Upper lobe of left lung (tissue), 6 donors: ENCODE measurements around the gene MGMT. TPM values are rescaled to one million over a fixed set of nuclear protein-coding genes. Genes with fewer than 3 reads are reported as not detected.
A peak's percentile ranks its signal among the peaks of the same experiment; 100 is the strongest.

Source experiments
- ATAC-seq, 2 donors: fragments of 200-7000 bp; cut with Tn5 transposase; one replicate each; pipeline ENCODE4 v1.9.1; 2022; ENCODE audit warnings: mild to moderate bottlenecking in 2 of 2, moderate library complexity in 2 of 2; ENCODE audit not compliant: low FRiP score in 2 of 2
- DNase-seq, 2 donors: peaks; one replicate each; pipeline ENCODE4 v3.0.0-alpha.2; 2019 to 2020
- H3K27ac ChIP-seq, 4 donors: fragments of 200-600 bp; sonication (generic); one replicate each; pipeline ENCODE4 v1.5.1; 2016 to 2019
- H3K27me3 ChIP-seq, 4 donors: fragments of 200-600 bp; sonication (generic); one replicate each; pipeline ENCODE4 v1.5.1; 2017 to 2019
- H3K36me3 ChIP-seq, 4 donors: fragments of 200-600 bp; sonication (generic); one replicate each; pipeline ENCODE4 v1.5.1; 2016 to 2019
- H3K4me1 ChIP-seq, 4 donors: fragments of 200-600 bp; sonication (generic); one replicate each; pipeline ENCODE4 v1.5.1; 2018 to 2019
- H3K4me3 ChIP-seq, 4 donors: fragments of 200-600 bp; sonication (generic); one replicate each; pipeline ENCODE4 v1.5.1; 2017 to 2019; ENCODE audit warnings: mild to moderate bottlenecking in 2 of 4, moderate library complexity in 1 of 4
- H3K9me3 ChIP-seq, 4 donors: fragments of 200-600 bp; sonication (generic); one replicate each; pipeline ENCODE4 v1.5.1; 2018 to 2019
- EP300 ChIP-seq, 4 donors: sonication (generic); formaldehyde crosslinking; IDR thresholded peaks; one replicate each; pipeline ENCODE4 v1.5.1; 2017; ENCODE audit warnings: antibody characterized with exemption in 4 of 4, control low read depth in 2 of 4
- POLR2A ChIP-seq, 4 donors: fragments of 450-650 bp; IDR thresholded peaks; one replicate each; pipeline ENCODE4 v1.5.1; 2016 to 2017; ENCODE audit warnings: antibody characterized with exemption in 4 of 4, mild to moderate bottlenecking in 2 of 4
- POLR2AphosphoS5 ChIP-seq, 2 donors: sonication (generic); formaldehyde crosslinking; IDR thresholded peaks; one replicate each; pipeline ENCODE4 v1.5.1; 2017; ENCODE audit warnings: antibody characterized with exemption in 2 of 2
- WGBS, 2 donors: methylation state at CpG; one replicate each; pipeline ENCODE4 v1.1.5; 2017 to 2018; 5-methylcytosine and 5-hydroxymethylcytosine counted together
- total RNA-seq, 6 donors: library from RNA; depleted of rRNA in 4 of 6; stranded (reverse); fragments of >200 nt in 4 of 6; gene quantifications; one replicate each; pipeline versions ENCODE4 v1.1.0 to v1.2.1, GENCODE V29; 2016 to 2021
- TF ChIP-seq, protein P1 (sequence below), 6 experiments: fragments of 450-650 bp in 4 of 6; fragments of 200-600 bp in 2 of 6; sonication (generic) in 2 of 6; IDR thresholded peaks; one replicate each; pipeline ENCODE4 v1.5.1; 2016 to 2019; ENCODE audit warnings: antibody characterized with exemption in 6 of 6
- donor health status: DM: no; HTN: no; CAD: no; lungs with moderate emphysema.
- donor health status: DM: no; HTN: yes; CAD: no; lungs with severe emphysema.

The MGMT gene
- total RNA-seq, 6 donors from 2014 or later = 20.9 to 44.0 (median 29.6) TPM

DNA sequence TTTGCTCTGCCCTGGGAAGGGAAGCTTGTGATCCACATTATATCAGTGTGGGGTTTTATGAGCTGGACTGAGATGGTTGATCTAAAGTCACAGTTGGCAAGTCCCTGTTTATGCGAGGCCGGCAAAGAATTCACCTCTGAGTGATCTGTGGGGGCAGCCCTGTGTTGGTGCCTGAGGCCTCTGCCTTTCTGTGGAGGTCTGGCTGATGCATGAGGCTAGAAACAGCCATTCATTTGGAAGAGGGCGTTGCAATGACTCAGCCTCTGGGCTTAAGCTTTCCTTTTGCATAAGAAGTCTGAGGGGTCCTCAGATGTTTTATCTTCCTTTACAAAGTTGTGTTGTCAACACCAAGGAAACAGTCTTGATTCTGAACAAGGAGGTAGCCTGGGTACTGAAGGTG is 126.9 kb downstream of the MGMT start:
- ATAC-seq = no peak
- Histone ChIP-seq H3K9me3 (no peaks in the 10 kb centered on the region), H3K4me1 (no peaks in the 10 kb centered on the region), H3K27ac (no peak overlapping the region), H3K27me3 (no peaks in the 10 kb centered on the region), H3K36me3 (no peaks in the 10 kb centered on the region), H3K4me3 (no peak overlapping the region)
- TF ChIP-seq POLR2A (IDR thresholded peaks at IDR 0.05) (no peak), POLR2AphosphoS5 (IDR thresholded peaks at IDR 0.05) (no peak), EP300 (IDR thresholded peaks at IDR 0.05) (no peak)
- TF ChIP-seq, protein P1, sequence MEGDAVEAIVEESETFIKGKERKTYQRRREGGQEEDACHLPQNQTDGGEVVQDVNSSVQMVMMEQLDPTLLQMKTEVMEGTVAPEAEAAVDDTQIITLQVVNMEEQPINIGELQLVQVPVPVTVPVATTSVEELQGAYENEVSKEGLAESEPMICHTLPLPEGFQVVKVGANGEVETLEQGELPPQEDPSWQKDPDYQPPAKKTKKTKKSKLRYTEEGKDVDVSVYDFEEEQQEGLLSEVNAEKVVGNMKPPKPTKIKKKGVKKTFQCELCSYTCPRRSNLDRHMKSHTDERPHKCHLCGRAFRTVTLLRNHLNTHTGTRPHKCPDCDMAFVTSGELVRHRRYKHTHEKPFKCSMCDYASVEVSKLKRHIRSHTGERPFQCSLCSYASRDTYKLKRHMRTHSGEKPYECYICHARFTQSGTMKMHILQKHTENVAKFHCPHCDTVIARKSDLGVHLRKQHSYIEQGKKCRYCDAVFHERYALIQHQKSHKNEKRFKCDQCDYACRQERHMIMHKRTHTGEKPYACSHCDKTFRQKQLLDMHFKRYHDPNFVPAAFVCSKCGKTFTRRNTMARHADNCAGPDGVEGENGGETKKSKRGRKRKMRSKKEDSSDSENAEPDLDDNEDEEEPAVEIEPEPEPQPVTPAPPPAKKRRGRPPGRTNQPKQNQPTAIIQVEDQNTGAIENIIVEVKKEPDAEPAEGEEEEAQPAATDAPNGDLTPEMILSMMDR (IDR thresholded peaks at IDR 0.05) = no peak
- DNase-seq = no peak
- 98 to 100% methylated on average over 3 of the region's 3 CpGs for WGBS, 2 donors

DNA sequence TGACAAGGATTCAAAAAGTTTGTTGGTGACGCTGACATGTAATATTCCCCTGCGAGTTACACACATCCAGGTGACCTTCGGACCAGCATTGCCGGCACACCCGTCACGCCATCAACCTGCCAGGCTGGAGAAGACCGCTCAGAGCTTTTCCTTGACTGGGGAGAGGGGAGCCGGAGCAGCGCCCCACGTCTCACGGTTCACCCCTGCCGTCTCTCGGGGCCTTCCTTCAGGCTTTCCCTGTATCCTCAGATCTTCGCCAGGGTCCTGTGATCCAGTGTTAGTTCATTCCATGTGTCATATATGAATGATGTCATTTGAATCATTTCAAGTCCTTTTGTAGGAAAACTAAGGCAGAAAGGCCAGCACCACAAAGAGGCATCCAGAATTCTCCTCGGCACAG is 127.8 kb downstream of the MGMT start:
- no peaks in the 10 kb centered on the region for H3K36me3 ChIP-seq
- DNase-seq = peak in 1 of 2 donors; percentile 38
- H3K27ac ChIP-seq = no peak overlapping the region
- no peaks in the 10 kb centered on the region for H3K27me3 ChIP-seq
- no peak overlapping the region for H3K4me3 ChIP-seq
- H3K4me1 ChIP-seq = no peaks in the 10 kb centered on the region
- no peaks in the 10 kb centered on the region for H3K9me3 ChIP-seq
- ATAC-seq = no peak
- WGBS, 2 donors = 97% methylated on average over 15 of the region's 15 CpGs
- TF ChIP-seq POLR2A (IDR thresholded peaks at IDR 0.05) (no peak), EP300 (IDR thresholded peaks at IDR 0.05) (no peak), POLR2AphosphoS5 (IDR thresholded peaks at IDR 0.05) (no peak)
- TF ChIP-seq, protein P1 (IDR thresholded peaks at IDR 0.05) = no peak

DNA sequence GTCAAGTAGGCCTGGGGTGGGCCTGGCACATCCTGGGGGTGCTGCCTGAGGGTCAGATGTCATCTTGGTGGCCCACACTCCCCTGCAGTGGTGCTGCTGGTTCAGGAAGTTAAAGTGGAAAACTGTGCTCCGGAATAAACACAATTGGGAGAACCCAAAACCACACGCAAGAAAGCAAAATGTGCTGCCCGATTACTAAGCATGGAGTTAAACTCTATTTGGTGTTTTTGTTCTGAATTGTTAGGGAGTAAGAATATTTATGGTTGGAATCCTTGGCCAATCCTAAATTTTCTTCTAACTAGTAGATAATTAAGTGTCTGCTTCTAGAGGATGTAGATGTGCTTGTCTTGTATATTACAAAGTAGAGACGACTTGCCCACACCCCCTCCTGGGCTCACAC is 131.4 kb downstream of the MGMT start:
- no peak overlapping the region for H3K4me3 ChIP-seq
- TF ChIP-seq POLR2A (IDR thresholded peaks at IDR 0.05) = no peak
- H3K27me3 ChIP-seq = no peaks in the 10 kb centered on the region
- no peak overlapping the region for H3K27ac ChIP-seq
- H3K36me3 ChIP-seq = no peaks in the 10 kb centered on the region
- WGBS, 2 donors = 91 to 96% methylated on average over 4 of the region's 4 CpGs
- ATAC-seq (no peak), DNase-seq (no peak)
- no peaks in the 10 kb centered on the region for H3K9me3 ChIP-seq
- H3K4me1 ChIP-seq = no peaks in the 10 kb centered on the region

DNA sequence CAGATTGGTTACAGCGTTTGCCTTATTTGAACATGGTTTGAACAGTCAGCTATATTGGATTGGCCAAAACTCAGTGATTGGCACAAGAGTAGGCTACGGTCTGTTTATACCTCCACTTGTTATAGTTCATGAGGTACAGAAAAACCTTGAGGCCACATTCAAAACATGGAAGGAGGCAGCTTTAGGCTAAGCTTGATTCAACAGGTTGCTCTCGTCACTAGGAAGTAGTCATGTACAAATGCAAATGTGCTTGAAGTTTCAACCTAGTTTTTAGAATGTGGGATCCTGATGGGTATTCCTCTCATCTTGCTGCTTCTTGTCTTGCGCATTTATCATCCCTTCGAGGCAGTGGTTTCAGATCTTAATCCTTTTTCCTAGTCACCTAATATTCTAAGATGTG is 132.1 kb downstream of the MGMT start:
- Histone ChIP-seq H3K4me3 (no peak overlapping the region), H3K4me1 (no peaks in the 10 kb centered on the region), H3K27ac (no peak overlapping the region), H3K36me3 (no peaks in the 10 kb centered on the region), H3K27me3 (no peaks in the 10 kb centered on the region), H3K9me3 (no peaks in the 10 kb centered on the region)
- TF ChIP-seq EP300 (IDR thresholded peaks at IDR 0.05) (no peak), POLR2A (IDR thresholded peaks at IDR 0.05) (no peak), POLR2AphosphoS5 (IDR thresholded peaks at IDR 0.05) (no peak)
- TF ChIP-seq, protein P1 (IDR thresholded peaks at IDR 0.05) = no peak
- WGBS, 2 donors = 91 to 98% methylated on average over 5 of the region's 5 CpGs
- ATAC-seq = no peak
- DNase-seq = no peak

DNA sequence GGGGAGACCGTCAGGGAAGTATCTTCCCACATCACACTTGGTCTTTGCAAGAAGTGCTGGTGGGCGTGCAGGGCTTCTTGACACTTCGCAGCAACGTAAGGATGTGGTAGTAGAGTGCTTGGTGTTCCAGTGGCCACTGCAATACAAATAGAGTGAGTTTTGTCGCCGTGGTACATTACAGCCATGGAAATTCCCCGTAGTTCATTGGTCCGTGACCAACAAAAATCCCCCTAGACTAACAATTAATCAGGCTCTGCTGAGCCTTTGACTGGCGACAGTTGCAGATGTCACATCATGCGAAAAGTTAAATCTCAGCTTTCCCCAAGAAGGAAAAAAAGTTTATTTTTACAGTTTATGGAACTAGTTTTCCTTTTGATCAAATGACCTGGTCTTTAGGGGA is 134.7 kb downstream of the MGMT start:
- no peak overlapping the region for H3K4me3 ChIP-seq
- H3K27ac ChIP-seq = no peak overlapping the region
- H3K36me3 ChIP-seq = no peaks in the 10 kb centered on the region
- TF ChIP-seq, protein P1 (IDR thresholded peaks at IDR 0.05) = no peak
- no peak for TF ChIP-seq POLR2A (IDR thresholded peaks at IDR 0.05)
- no peak for TF ChIP-seq EP300 (IDR thresholded peaks at IDR 0.05)
- TF ChIP-seq POLR2AphosphoS5 (IDR thresholded peaks at IDR 0.05) = no peak
- ATAC-seq (no peak), DNase-seq (no peak)
- H3K9me3 ChIP-seq = no peaks in the 10 kb centered on the region
- no peaks in the 10 kb centered on the region for H3K4me1 ChIP-seq
- H3K27me3 ChIP-seq = no peaks in the 10 kb centered on the region
- 78 to 80% methylated on average over 10 of the region's 10 CpGs for WGBS, 2 donors
